Erythroblast (primary cell): ENCODE data around the gene ENTREP1.

Source experiments
- GATA1 ChIP-seq: IDR thresholded peaks from 2 replicates; pipeline ENCODE4 v1.6.1; 2011; ENCODE audit warnings: low read depth, mild to moderate bottlenecking, control low read depth, low read length, moderate library complexity
- POLR2A ChIP-seq: IDR thresholded peaks from 2 replicates; pipeline ENCODE4 v1.6.1; 2011; ENCODE audit warnings: mild to moderate bottlenecking, low read length

DNA sequence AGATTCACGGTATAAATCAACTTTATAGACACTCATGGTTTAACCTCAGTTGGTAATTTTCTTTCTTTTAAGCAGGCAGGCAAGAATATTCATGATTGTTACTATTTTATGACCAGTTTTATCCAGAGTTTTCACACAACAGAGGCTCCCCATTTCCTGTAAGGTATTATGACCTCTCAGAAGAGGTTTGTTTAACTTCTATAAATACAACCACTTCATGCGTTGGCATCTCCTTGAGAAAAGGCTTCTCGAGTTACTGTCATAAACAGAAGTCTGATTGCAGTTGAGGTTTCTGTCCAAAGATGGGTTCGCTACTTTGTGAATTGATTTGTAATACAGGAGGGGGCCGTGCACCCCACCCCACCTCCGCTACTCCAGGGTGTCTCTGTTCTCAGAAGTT, 55.3 kb downstream of the ENTREP1 start:
- TF ChIP-seq POLR2A (no peak), GATA1 (no peak)
